ENCODE data around the gene SPAM1. TPM values are rescaled to one million over a fixed set of nuclear protein-coding genes. Genes with fewer than 3 reads are reported as not detected.

SPAM1 gene
- total RNA-seq, 2 experiments from 2014 or later = not detected

- H3K4me3 Mint-ChIP-seq = no peak overlapping the region
- H3K9me3 Mint-ChIP-seq = no peaks in the 10 kb centered on the region
- DNase-seq = no peak
- H3K4me1 Mint-ChIP-seq (ENCODE audit: low read depth) = no peaks in the 10 kb centered on the region
- CTCF ChIA-PET = interaction anchor here (1.2 kb wide), 1 partner anchor 132 kb away, joined by 3 read pairs; no protein-coding TSS in a partner anchor
- H3K27me3 Mint-ChIP-seq (ENCODE audit: low read depth) = peaks cover 5% of the 10 kb centered on the region
- no peaks in the 10 kb centered on the region for H3K36me3 Mint-ChIP-seq (ENCODE audit: low read depth)
- H3K27ac Mint-ChIP-seq = no peak overlapping the region
- intact Hi-C loops (cut with micrococcal nuclease) = no loop called here
These were observed 4.1 kb downstream of the SPAM1 start for GRCh38 chr7:123929107-123929506.

GRCh38 chr7:123929655-123930054 is 4.6 kb downstream of the SPAM1 start:
- Mint-ChIP-seq H3K4me3 (no peak overlapping the region), H3K4me1 (ENCODE audit: low read depth) (no peaks in the 10 kb centered on the region), H3K27ac (no peak overlapping the region), H3K9me3 (no peaks in the 10 kb centered on the region), H3K36me3 (ENCODE audit: low read depth) (no peaks in the 10 kb centered on the region), H3K27me3 (ENCODE audit: low read depth) (peaks cover 5% of the 10 kb centered on the region)
- DNase-seq = no peak
- CTCF ChIA-PET = interaction anchor here (1.2 kb wide), 1 partner anchor 132 kb away, joined by 3 read pairs; no protein-coding TSS in a partner anchor
- intact Hi-C loops (cut with micrococcal nuclease) = no loop called here

GRCh38 chr7:123935436-123936381 is 10.7 kb downstream of the SPAM1 start:
- Mint-ChIP-seq H3K36me3 (ENCODE audit: low read depth) (no peaks in the 10 kb centered on the region), H3K4me3 (no peak overlapping the region), H3K9me3 (peaks cover 7% of the 10 kb centered on the region), H3K27me3 (ENCODE audit: low read depth) (no peaks in the 10 kb centered on the region), H3K27ac (no peak overlapping the region), H3K4me1 (ENCODE audit: low read depth) (no peaks in the 10 kb centered on the region)
- CTCF ChIA-PET = no interaction called here
- intact Hi-C loops (cut with micrococcal nuclease) = no loop called here
- DNase-seq = no peak

- CTCF ChIA-PET = no interaction called here
- Mint-ChIP-seq H3K4me3 (no peak overlapping the region), H3K36me3 (ENCODE audit: low read depth) (no peaks in the 10 kb centered on the region), H3K27ac (no peak overlapping the region), H3K27me3 (ENCODE audit: low read depth) (peaks cover 2% of the 10 kb centered on the region), H3K9me3 (peaks cover 7% of the 10 kb centered on the region), H3K4me1 (ENCODE audit: low read depth) (no peaks in the 10 kb centered on the region)
- DNase-seq = no peak
- intact Hi-C loops (cut with micrococcal nuclease) = no loop called here
These were observed 11.3 kb downstream of the SPAM1 start for GRCh38 chr7:123936388-123936787.

- intact Hi-C loops (cut with micrococcal nuclease) = no loop called here
- H3K9me3 Mint-ChIP-seq = peaks cover 7% of the 10 kb centered on the region
- H3K4me3 Mint-ChIP-seq = no peak overlapping the region
- CTCF ChIA-PET = no interaction called here
- H3K27ac Mint-ChIP-seq = no peak overlapping the region
- no peak for DNase-seq
- no peaks in the 10 kb centered on the region for H3K4me1 Mint-ChIP-seq (ENCODE audit: low read depth)
- H3K27me3 Mint-ChIP-seq (ENCODE audit: low read depth) = peaks cover 2% of the 10 kb centered on the region
- H3K36me3 Mint-ChIP-seq (ENCODE audit: low read depth) = no peaks in the 10 kb centered on the region
These were observed 14.7 kb downstream of the SPAM1 start for GRCh38 chr7:123939784-123940183.

- no peaks in the 10 kb centered on the region for H3K4me1 Mint-ChIP-seq (ENCODE audit: low read depth)
- H3K36me3 Mint-ChIP-seq (ENCODE audit: low read depth) = no peaks in the 10 kb centered on the region
- H3K4me3 Mint-ChIP-seq = no peak overlapping the region
- intact Hi-C loops (cut with micrococcal nuclease) = no loop called here
- peaks cover 5% of the 10 kb centered on the region for H3K27me3 Mint-ChIP-seq (ENCODE audit: low read depth)
- no peak overlapping the region for H3K27ac Mint-ChIP-seq
- CTCF ChIA-PET = interaction anchor here (0.6 kb wide), 1 partner anchor 270 kb away, joined by 4 read pairs; no protein-coding TSS in a partner anchor
- H3K9me3 Mint-ChIP-seq = peaks cover 1% of the 10 kb centered on the region
- DNase-seq = no peak
These were observed 16.5 kb downstream of the SPAM1 start for GRCh38 chr7:123941391-123942180.

- DNase-seq = no peak
- Mint-ChIP-seq H3K27me3 (ENCODE audit: low read depth) (peaks cover 5% of the 10 kb centered on the region), H3K27ac (no peak overlapping the region), H3K9me3 (no peaks in the 10 kb centered on the region), H3K4me3 (no peak overlapping the region), H3K4me1 (ENCODE audit: low read depth) (no peaks in the 10 kb centered on the region), H3K36me3 (ENCODE audit: low read depth) (no peaks in the 10 kb centered on the region)
- CTCF ChIA-PET = no interaction called here
- intact Hi-C loops (cut with micrococcal nuclease) = no loop called here
These were observed 19.4 kb downstream of the SPAM1 start for GRCh38 chr7:123944395-123944794.

GRCh38 chr7:123945938-123946337 is 20.9 kb downstream of the SPAM1 start:
- no peak for DNase-seq
- H3K4me3 Mint-ChIP-seq = no peak overlapping the region
- no peaks in the 10 kb centered on the region for H3K9me3 Mint-ChIP-seq
- H3K27me3 Mint-ChIP-seq (ENCODE audit: low read depth) = peaks cover 6% of the 10 kb centered on the region
- CTCF ChIA-PET = interaction anchor here (0.6 kb wide), 1 partner anchor 890 kb away, joined by 3 read pairs; no protein-coding TSS in a partner anchor
- H3K27ac Mint-ChIP-seq = no peak overlapping the region
- intact Hi-C loops (cut with micrococcal nuclease) = no loop called here
- no peaks in the 10 kb centered on the region for H3K4me1 Mint-ChIP-seq (ENCODE audit: low read depth)
- no peaks in the 10 kb centered on the region for H3K36me3 Mint-ChIP-seq (ENCODE audit: low read depth)

- intact Hi-C loops (cut with micrococcal nuclease) = no loop called here
- CTCF ChIA-PET = no interaction called here
- Mint-ChIP-seq H3K36me3 (ENCODE audit: low read depth) (no peaks in the 10 kb centered on the region), H3K27me3 (ENCODE audit: low read depth) (peaks cover 6% of the 10 kb centered on the region), H3K27ac (no peak overlapping the region), H3K4me3 (no peak overlapping the region), H3K4me1 (ENCODE audit: low read depth) (no peaks in the 10 kb centered on the region), H3K9me3 (no peaks in the 10 kb centered on the region)
- no peak for DNase-seq
These were observed 23.1 kb downstream of the SPAM1 start for GRCh38 chr7:123948136-123948535.

- no peak for DNase-seq
- Mint-ChIP-seq H3K27me3 (ENCODE audit: low read depth) (peaks cover 8% of the 10 kb centered on the region), H3K36me3 (ENCODE audit: low read depth) (no peaks in the 10 kb centered on the region), H3K9me3 (peaks cover 2% of the 10 kb centered on the region), H3K27ac (no peak overlapping the region), H3K4me1 (ENCODE audit: low read depth) (no peaks in the 10 kb centered on the region), H3K4me3 (no peak overlapping the region)
- intact Hi-C loops (cut with micrococcal nuclease) = no loop called here
- CTCF ChIA-PET = no interaction called here
These were observed 33.2 kb downstream of the SPAM1 start for GRCh38 chr7:123958186-123958703.

GRCh38 chr7:123961771-123962170 is 36.7 kb downstream of the SPAM1 start:
- Mint-ChIP-seq H3K9me3 (peaks cover 2% of the 10 kb centered on the region), H3K27me3 (ENCODE audit: low read depth) (peaks cover 5% of the 10 kb centered on the region), H3K4me3 (no peak overlapping the region), H3K36me3 (ENCODE audit: low read depth) (no peaks in the 10 kb centered on the region), H3K4me1 (ENCODE audit: low read depth) (no peaks in the 10 kb centered on the region), H3K27ac (no peak overlapping the region)
- CTCF ChIA-PET = interaction anchor here (0.7 kb wide), 1 partner anchor 126 kb away, joined by 3 read pairs; no protein-coding TSS in a partner anchor
- peak; percentile 5 for DNase-seq
- intact Hi-C loops (cut with micrococcal nuclease) = no loop called here

GRCh38 chr7:123966936-123967335 is 41.9 kb downstream of the SPAM1 start:
- Mint-ChIP-seq H3K4me3 (no peak overlapping the region), H3K4me1 (ENCODE audit: low read depth) (no peaks in the 10 kb centered on the region), H3K9me3 (no peaks in the 10 kb centered on the region), H3K27ac (no peak overlapping the region), H3K27me3 (ENCODE audit: low read depth) (peaks cover 2% of the 10 kb centered on the region), H3K36me3 (ENCODE audit: low read depth) (no peaks in the 10 kb centered on the region)
- no peak for DNase-seq
- intact Hi-C loops (cut with micrococcal nuclease) = no loop called here
- CTCF ChIA-PET = no interaction called here

Measured in activated naive CD4-positive, alpha-beta T cell treated with anti-CD3 and anti-CD28 coated beads for 36 hours (primary cell).